ENCODE measurements around the gene HES5.

- TF ChIP-seq, protein P1, sequence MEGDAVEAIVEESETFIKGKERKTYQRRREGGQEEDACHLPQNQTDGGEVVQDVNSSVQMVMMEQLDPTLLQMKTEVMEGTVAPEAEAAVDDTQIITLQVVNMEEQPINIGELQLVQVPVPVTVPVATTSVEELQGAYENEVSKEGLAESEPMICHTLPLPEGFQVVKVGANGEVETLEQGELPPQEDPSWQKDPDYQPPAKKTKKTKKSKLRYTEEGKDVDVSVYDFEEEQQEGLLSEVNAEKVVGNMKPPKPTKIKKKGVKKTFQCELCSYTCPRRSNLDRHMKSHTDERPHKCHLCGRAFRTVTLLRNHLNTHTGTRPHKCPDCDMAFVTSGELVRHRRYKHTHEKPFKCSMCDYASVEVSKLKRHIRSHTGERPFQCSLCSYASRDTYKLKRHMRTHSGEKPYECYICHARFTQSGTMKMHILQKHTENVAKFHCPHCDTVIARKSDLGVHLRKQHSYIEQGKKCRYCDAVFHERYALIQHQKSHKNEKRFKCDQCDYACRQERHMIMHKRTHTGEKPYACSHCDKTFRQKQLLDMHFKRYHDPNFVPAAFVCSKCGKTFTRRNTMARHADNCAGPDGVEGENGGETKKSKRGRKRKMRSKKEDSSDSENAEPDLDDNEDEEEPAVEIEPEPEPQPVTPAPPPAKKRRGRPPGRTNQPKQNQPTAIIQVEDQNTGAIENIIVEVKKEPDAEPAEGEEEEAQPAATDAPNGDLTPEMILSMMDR (IDR thresholded peaks at IDR 0.05): no peak
- no peak for TF ChIP-seq POLR2A (IDR thresholded peaks at IDR 0.05)
Measured at GRCh38 chr1:2544875-2545640, 15.0 kb upstream of the HES5 start.
